K562 (cell line): Measurements from ENCODE around the gene TAMALIN. TPM values are rescaled to one million over a fixed set of nuclear protein-coding genes. Genes with fewer than 3 reads are reported as not detected.

Experiments
- ARHGAP35 ChIP-seq: fragments of 450-650 bp; IDR thresholded peaks from 2 replicates; pipeline ENCODE4 v1.6.1; 2018; ENCODE audit not compliant: partially characterized antibody
- ATF7 ChIP-seq: fragments of 450-650 bp; IDR thresholded peaks from 2 replicates; pipeline ENCODE4 v1.7.1; 2014; ENCODE audit warnings: mild to moderate bottlenecking, moderate library complexity
- BDP1 ChIP-seq: IDR thresholded peaks from 3 replicates; pipeline ENCODE4 v1.6.1; 2011; ENCODE audit not compliant: insufficient read length, insufficient read depth
- CHD2 ChIP-seq: IDR thresholded peaks from 2 replicates; pipeline ENCODE4 v1.6.1; 2011; ENCODE audit warnings: low read depth, low read length
- CTCF ChIP-seq, 3 experiments: IDR thresholded peaks in 2 of 3; conservative IDR thresholded peaks in 1 of 3; 2 replicates each; pipeline ENCODE4 v1.5.1; 2011 to 2012; ENCODE audit warnings: low read length in 3 of 3, mild to moderate bottlenecking in 3 of 3, control low read depth in 2 of 3, improper control_type of control experiment in 1 of 3, inconsistent platforms in 1 of 3, low read depth in 1 of 3, mixed read lengths in 1 of 3, moderate library complexity in 1 of 3; ENCODE audit not compliant: insufficient read depth in 2 of 3
- CXXC5 ChIP-seq: fragments of 250-450 bp; sonication (Bioruptor Pico); IDR thresholded peaks from 2 replicates; pipeline ENCODE4 v1.8.0; 2022; ENCODE audit warnings: inconsistent platforms, mild to moderate bottlenecking, moderate library complexity
- E2F6 ChIP-seq, 2 experiments: IDR thresholded peaks; 2 replicates each; pipeline ENCODE4 v1.6.1; 2011; ENCODE audit warnings: borderline replicate concordance in 1 of 2, control low read depth in 1 of 2, low read depth in 1 of 2, low read length in 1 of 2, mild to moderate bottlenecking in 1 of 2, mixed read lengths in 1 of 2, moderate library complexity in 1 of 2; ENCODE audit not compliant: insufficient read depth in 1 of 2, insufficient read length in 1 of 2, poor library complexity in 1 of 2, severe bottlenecking in 1 of 2; ENCODE audit errors: extremely low read depth in 1 of 2
- FOXP4 ChIP-seq: sonication (generic); formaldehyde crosslinking; IDR thresholded peaks from 2 replicates; pipeline ENCODE4 v1.8.0; 2022; ENCODE audit warnings: mild to moderate bottlenecking, missing genetic modification reagents, borderline replicate concordance
- HIVEP1 ChIP-seq: fragments of 250-450 bp; sonication (Bioruptor Pico); IDR thresholded peaks from 2 replicates; pipeline ENCODE4 v1.4.0; 2020; ENCODE audit warnings: mild to moderate bottlenecking
- L3MBTL2 ChIP-seq: fragments of 450-650 bp; IDR thresholded peaks from 2 replicates; pipeline ENCODE4 v1.6.1; 2016; ENCODE audit warnings: mild to moderate bottlenecking, moderate library complexity
- MBD2 ChIP-seq: sonication (generic); IDR thresholded peaks from 2 replicates; pipeline ENCODE4 v1.6.1; 2016; ENCODE audit warnings: low read depth, borderline replicate concordance
- NFRKB ChIP-seq: fragments of 450-650 bp; IDR thresholded peaks from 2 replicates; pipeline ENCODE4 v1.6.1; 2016; ENCODE audit warnings: low read depth
- POLR3A ChIP-seq: IDR thresholded peaks from 2 replicates; pipeline ENCODE4 v1.6.1; 2011; ENCODE audit warnings: borderline replicate concordance, mild to moderate bottlenecking, moderate library complexity; ENCODE audit not compliant: insufficient read length, insufficient read depth; ENCODE audit errors: extremely low read depth
- RCOR1 ChIP-seq, 2 experiments: IDR thresholded peaks; 2 replicates each; pipeline ENCODE4 v1.6.1; 2012; ENCODE audit warnings: low read depth in 2 of 2, low read length in 2 of 2, borderline replicate concordance in 1 of 2, improper control_type of control experiment in 1 of 2
- SOX6 ChIP-seq: fragments of 450-650 bp; IDR thresholded peaks from 2 replicates; pipeline ENCODE4 v1.6.1; 2014; ENCODE audit warnings: mild to moderate bottlenecking
- TARDBP ChIP-seq: fragments of 450-650 bp; IDR thresholded peaks from 2 replicates; pipeline ENCODE4 v1.6.1; 2016
- TEAD4 ChIP-seq, 2 experiments: sonication (generic) in 1 of 2; formaldehyde crosslinking in 1 of 2; IDR thresholded peaks; 2 replicates each; pipeline versions ENCODE4 v1.6.1 to v1.8.0; 2012 to 2022; ENCODE audit warnings: borderline replicate concordance in 1 of 2, inconsistent platforms in 1 of 2, low read length in 1 of 2, mild to moderate bottlenecking in 1 of 2, missing genetic modification reagents in 1 of 2
- YY1 ChIP-seq, 3 experiments: IDR thresholded peaks; 2 replicates each; pipeline ENCODE4 v1.6.1; 2011; ENCODE audit warnings: low read length in 2 of 3, mild to moderate bottlenecking in 2 of 3, moderate library complexity in 2 of 3, borderline replicate concordance in 1 of 3, control low read depth in 1 of 3, low read depth in 1 of 3; ENCODE audit not compliant: insufficient read depth in 3 of 3, insufficient replicate concordance in 2 of 3, control insufficient read depth in 1 of 3, insufficient read length in 1 of 3; ENCODE audit errors: extremely low read depth in 1 of 3
- ZKSCAN1 ChIP-seq: fragments of 150-350 bp; IDR thresholded peaks from 2 replicates; pipeline ENCODE4 v1.6.1; 2016; ENCODE audit warnings: low read depth, low read length
- ZNF282 ChIP-seq: sonication (generic); formaldehyde crosslinking; IDR thresholded peaks from 2 replicates; pipeline ENCODE4 v1.8.1; 2023; ENCODE audit warnings: missing genetic modification reagents
- ZNF398 ChIP-seq: fragments of 250-450 bp; sonication (Bioruptor Pico); IDR thresholded peaks from 2 replicates; pipeline ENCODE4 v1.8.0; 2021; ENCODE audit warnings: moderate library complexity, mild to moderate bottlenecking, inconsistent platforms
- polyA plus RNA-seq, 8 experiments: library from polyadenylated mRNA; depleted of rRNA in 4 of 8; stranded (reverse) in 5 of 8; unstranded in 3 of 8; fragments of >200 nt; fragmentation: Nextera tagmentation in 2 of 8; fragmentation: Illumina TruSeq in 1 of 8; extraction: Ambion mirVana in 2 of 8; extraction: Trizol in 1 of 8; gene quantifications; 2 replicates each; pipeline versions ENCODE4 v1.2.1 to v1.2.3, GENCODE V29; 2011 to 2014; ENCODE audit warnings: inconsistent platforms in 1 of 8, missing spikeins in 1 of 8
- total RNA-seq, 7 experiments: library from RNA; depleted of rRNA in 6 of 7; stranded (reverse); fragments of >200 nt in 6 of 7; fragmentation: Illumina TruSeq in 2 of 7; extraction: Trizol in 2 of 7; gene quantifications; 2 replicates each; pipeline versions ENCODE4 v1.2.1 to v1.2.3, GENCODE V29; 2011 to 2021; ENCODE audit warnings: low replicate concordance in 1 of 7

Gene TAMALIN
- total and polyA plus RNA-seq, 9 of the 15 experiments (the other 6 are each of a cell fraction or from before 2014, with no cell fraction given) = 0.74 to 2.2 (median 1.5) TPM; not detected in 2

- no peak for TF ChIP-seq ARHGAP35
- no peak for TF ChIP-seq HIVEP1 (CRISPR knock-in tag)
- peak; percentile 47; the same call in 1 of the 2 replicates for TF ChIP-seq SOX6
- TF ChIP-seq CXXC5 (CRISPR knock-in tag) = peak; percentile 50
- no peak for TF ChIP-seq BDP1
- no peak for TF ChIP-seq TARDBP
- TF ChIP-seq FOXP4 (CRISPR knock-in tag) = no peak
- 0 out of 6 replicates have a peak, but pooled peaks of 1 of the 3 experiments have one; percentile 1 for TF ChIP-seq CTCF (IDR thresholded peaks at IDR 0.05 in 2 of 3, conservative IDR thresholded peaks at IDR 0.05 in 1 of 3; ENCODE audit: insufficient read depth in 2 of 3, low read depth in 1 of 3, low read length in 3 of 3)
- no peak for TF ChIP-seq ZNF398 (CRISPR knock-in tag)
- TF ChIP-seq YY1 (IDR thresholded peaks at IDR 0.05; ENCODE audit: borderline replicate concordance in 1 of 3, control insufficient read depth in 1 of 3, extremely low read depth in 1 of 3, insufficient read depth in 3 of 3, insufficient read length in 1 of 3, insufficient replicate concordance in 2 of 3, low read depth in 1 of 3, low read length in 2 of 3) = no peak
- no peak for TF ChIP-seq RCOR1 (IDR thresholded peaks at IDR 0.05; ENCODE audit: borderline replicate concordance in 1 of 2, low read depth in 2 of 2, low read length in 2 of 2)
- 0 out of 2 replicates have a peak, but pooled peaks have one; percentile 41 for TF ChIP-seq NFRKB
- TF ChIP-seq L3MBTL2 = peak; percentile 77
- TF ChIP-seq CHD2 = peak; percentile 46; the same call in 1 of the 2 replicates
- TF ChIP-seq ATF7 = peak; percentile 53; the same call in 1 of the 2 replicates
- TF ChIP-seq TEAD4 (IDR thresholded peaks at IDR 0.05; ENCODE audit: low read length) = no peak
- no peak for TF ChIP-seq TEAD4 (CRISPR knock-in tag; IDR thresholded peaks at IDR 0.05; ENCODE audit: borderline replicate concordance)
- TF ChIP-seq ZNF282 = no peak
- no peak for TF ChIP-seq POLR3A
- TF ChIP-seq MBD2 = no peak
- peak; percentile 35 to 51 for TF ChIP-seq E2F6 (IDR thresholded peaks at IDR 0.05; ENCODE audit: borderline replicate concordance in 1 of 2, extremely low read depth in 1 of 2, insufficient read depth in 1 of 2, insufficient read length in 1 of 2, low read depth in 1 of 2, low read length in 1 of 2, poor library complexity in 1 of 2, severe bottlenecking in 1 of 2)
- no peak for TF ChIP-seq ZKSCAN1
Measured at GRCh38 chr12:52010152-52010622, 3.4 kb downstream of the TAMALIN start (continued).
